Measurements from ENCODE around the gene CPOX. TPM values are rescaled to one million over a fixed set of nuclear protein-coding genes. Genes with fewer than 3 reads are reported as not detected.

The CPOX gene
- total RNA-seq, 6 experiments from 2014 or later = 18.0 to 27.6 (median 19.6) TPM

DNA sequence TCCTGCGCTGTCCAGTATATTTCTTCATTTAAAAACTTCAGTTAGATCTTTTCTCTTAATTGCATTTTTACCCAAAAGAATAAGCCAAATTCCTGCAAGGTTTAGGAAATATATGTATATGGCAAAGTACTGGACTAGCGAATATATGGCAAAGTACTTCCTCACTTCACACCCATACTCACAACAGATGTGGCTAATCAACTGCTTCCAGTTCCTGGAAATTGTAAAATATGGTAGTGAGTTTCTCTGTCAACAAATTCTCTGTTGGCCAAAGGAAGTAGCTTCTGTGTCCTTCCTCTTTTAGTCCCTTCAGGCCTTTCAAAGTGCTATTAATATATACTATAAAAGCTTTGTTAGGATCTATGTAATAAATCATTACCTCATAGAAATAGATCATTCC lies 39.7 kb downstream of the CPOX start:
- Mint-ChIP-seq H3K4me3 (no peak overlapping the region), H3K4me1 (ENCODE audit: low read depth) (peaks cover 12% of the 10 kb centered on the region; the same call in 1 of the 2 replicates), H3K27ac (no peak overlapping the region), H3K36me3 (ENCODE audit: low read depth) (no peaks in the 10 kb centered on the region), H3K9me3 (no peaks in the 10 kb centered on the region), H3K27me3 (ENCODE audit: insufficient read depth) (peaks cover 35% of the 10 kb centered on the region)
- no peak for DNase-seq
- TF ChIP-seq, protein P1, sequence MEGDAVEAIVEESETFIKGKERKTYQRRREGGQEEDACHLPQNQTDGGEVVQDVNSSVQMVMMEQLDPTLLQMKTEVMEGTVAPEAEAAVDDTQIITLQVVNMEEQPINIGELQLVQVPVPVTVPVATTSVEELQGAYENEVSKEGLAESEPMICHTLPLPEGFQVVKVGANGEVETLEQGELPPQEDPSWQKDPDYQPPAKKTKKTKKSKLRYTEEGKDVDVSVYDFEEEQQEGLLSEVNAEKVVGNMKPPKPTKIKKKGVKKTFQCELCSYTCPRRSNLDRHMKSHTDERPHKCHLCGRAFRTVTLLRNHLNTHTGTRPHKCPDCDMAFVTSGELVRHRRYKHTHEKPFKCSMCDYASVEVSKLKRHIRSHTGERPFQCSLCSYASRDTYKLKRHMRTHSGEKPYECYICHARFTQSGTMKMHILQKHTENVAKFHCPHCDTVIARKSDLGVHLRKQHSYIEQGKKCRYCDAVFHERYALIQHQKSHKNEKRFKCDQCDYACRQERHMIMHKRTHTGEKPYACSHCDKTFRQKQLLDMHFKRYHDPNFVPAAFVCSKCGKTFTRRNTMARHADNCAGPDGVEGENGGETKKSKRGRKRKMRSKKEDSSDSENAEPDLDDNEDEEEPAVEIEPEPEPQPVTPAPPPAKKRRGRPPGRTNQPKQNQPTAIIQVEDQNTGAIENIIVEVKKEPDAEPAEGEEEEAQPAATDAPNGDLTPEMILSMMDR (IDR thresholded peaks at IDR 0.05) = no peak

GRCh38 chr3:98553021-98553563 lies 40.3 kb downstream of the CPOX start:
- Mint-ChIP-seq H3K36me3 (ENCODE audit: low read depth) (no peaks in the 10 kb centered on the region), H3K27me3 (ENCODE audit: insufficient read depth) (peaks cover 40% of the 10 kb centered on the region), H3K9me3 (no peaks in the 10 kb centered on the region), H3K4me1 (ENCODE audit: low read depth) (peaks cover 12% of the 10 kb centered on the region; the same call in 1 of the 2 replicates), H3K4me3 (no peak overlapping the region), H3K27ac (no peak overlapping the region)
- DNase-seq = no peak
- TF ChIP-seq, protein P1 (IDR thresholded peaks at IDR 0.05) = no peak

- H3K27ac Mint-ChIP-seq = no peak overlapping the region
- H3K4me3 Mint-ChIP-seq = no peak overlapping the region
- H3K4me1 Mint-ChIP-seq (ENCODE audit: low read depth) = peaks cover 10% of the 10 kb centered on the region; the same call in 1 of the 2 replicates
- H3K9me3 Mint-ChIP-seq = no peaks in the 10 kb centered on the region
- DNase-seq = no peak
- no peaks in the 10 kb centered on the region for H3K36me3 Mint-ChIP-seq (ENCODE audit: low read depth)
- TF ChIP-seq, protein P1 (IDR thresholded peaks at IDR 0.05) = no peak
- peaks cover 38% of the 10 kb centered on the region for H3K27me3 Mint-ChIP-seq (ENCODE audit: insufficient read depth)
Measured at GRCh38 chr3:98552232-98553020, 41.0 kb downstream of the CPOX start.

DNA sequence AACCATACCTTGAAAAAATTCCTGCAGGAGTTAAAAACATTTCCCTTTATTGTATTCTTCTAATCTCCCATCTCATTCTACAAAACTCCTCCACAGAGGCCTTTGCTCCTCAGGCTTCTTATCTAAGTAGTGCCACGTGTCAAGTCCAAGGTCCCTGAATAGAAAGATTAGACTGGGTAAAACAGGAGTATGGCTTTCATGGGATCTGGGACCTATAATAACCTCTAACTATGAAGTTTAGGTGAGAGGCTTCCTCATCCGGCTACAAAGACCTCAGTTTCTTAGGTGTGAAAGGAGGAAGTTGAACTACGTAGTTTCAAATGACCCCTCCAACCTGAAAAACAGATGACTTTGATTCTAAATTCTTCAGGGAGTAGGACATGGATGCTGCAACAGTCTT lies 41.7 kb downstream of the CPOX start:
- Mint-ChIP-seq H3K4me3 (no peak overlapping the region), H3K4me1 (ENCODE audit: low read depth) (peaks cover 3% of the 10 kb centered on the region; the same call in 1 of the 2 replicates), H3K9me3 (no peaks in the 10 kb centered on the region), H3K27ac (no peak overlapping the region), H3K36me3 (ENCODE audit: low read depth) (no peaks in the 10 kb centered on the region), H3K27me3 (ENCODE audit: insufficient read depth) (peaks cover 33% of the 10 kb centered on the region)
- TF ChIP-seq, protein P1 (IDR thresholded peaks at IDR 0.05) = no peak
- no peak for DNase-seq

DNA sequence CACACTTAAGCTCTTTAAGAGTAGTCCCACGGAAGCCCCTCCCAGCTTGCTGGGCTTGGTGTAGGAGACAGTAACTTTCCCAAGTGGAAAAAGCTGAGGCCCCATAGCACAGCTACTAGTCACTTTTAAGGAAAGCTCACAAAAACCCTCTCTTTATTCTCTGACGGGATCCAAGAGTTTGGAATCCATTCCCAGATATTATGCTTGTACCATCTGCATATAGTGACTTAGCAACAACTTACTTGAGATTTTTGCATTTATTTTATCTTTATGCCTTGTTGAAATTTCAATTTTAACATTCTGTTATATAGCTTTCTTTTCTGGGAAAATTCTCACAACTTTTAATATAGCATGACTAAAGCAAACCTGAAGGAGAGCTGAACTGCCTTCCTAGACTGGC lies 42.2 kb downstream of the CPOX start:
- DNase-seq = no peak
- Mint-ChIP-seq H3K36me3 (ENCODE audit: low read depth) (no peaks in the 10 kb centered on the region), H3K27ac (no peak overlapping the region), H3K27me3 (ENCODE audit: insufficient read depth) (peaks cover 33% of the 10 kb centered on the region), H3K9me3 (no peaks in the 10 kb centered on the region), H3K4me1 (ENCODE audit: low read depth) (no peaks in the 10 kb centered on the region), H3K4me3 (no peak overlapping the region)
- TF ChIP-seq, protein P1 (IDR thresholded peaks at IDR 0.05) = no peak

Data from HFFc6 (cell line).